GM21367 (cell line): ENCODE results near the gene PRR20G.
"Not testable (repeated sequence)": the region's sequence is repeated elsewhere in the genome, so short reads cannot be mapped to it uniquely, and the experiment has no call there.

Experiments used
- ATAC-seq: cut with Tn5 transposase; IDR thresholded peaks from one replicate; pipeline ENCODE4 v1.9.1; 2021; ENCODE audit not compliant: unreplicated experiment

The PRR20G gene

GRCh38 chr3:127287840-127288239, at the start of gene PRR20G:
TSS of gene PRR20G (minus strand) at chr3:127288046. CDS start at chr3:127287365, 681 bp downstream.
- ATAC-seq = no peak

GRCh38 chr3:127337001-127337400, 49.2 kb upstream of the PRR20G start:
- no peak for ATAC-seq

GRCh38 chr3:127336101-127336500, 48.3 kb upstream of the PRR20G start:
- no peak for ATAC-seq

GRCh38 chr3:127330385-127330784, 42.5 kb upstream of the PRR20G start:
- no peak for ATAC-seq

GRCh38 chr3:127329631-127330285, 41.9 kb upstream of the PRR20G start:
- ATAC-seq = no peak

GRCh38 chr3:127328421-127328820, 40.6 kb upstream of the PRR20G start:
- no peak for ATAC-seq

- ATAC-seq = no peak
Observed at GRCh38 chr3:127326341-127326740, 38.5 kb upstream of the PRR20G start.

GRCh38 chr3:127325629-127325961, 37.7 kb upstream of the PRR20G start:
- no peak for ATAC-seq

GRCh38 chr3:127324913-127325628, 37.2 kb upstream of the PRR20G start:
- no peak for ATAC-seq

GRCh38 chr3:127324076-127324475, 36.2 kb upstream of the PRR20G start:
- ATAC-seq = no peak

GRCh38 chr3:127323581-127323980, 35.7 kb upstream of the PRR20G start:
- no peak for ATAC-seq

GRCh38 chr3:127321371-127321770, 33.5 kb upstream of the PRR20G start:
- ATAC-seq = no peak

GRCh38 chr3:127320529-127321121, 32.8 kb upstream of the PRR20G start:
- no peak for ATAC-seq

- ATAC-seq = no peak
Observed at GRCh38 chr3:127316685-127317084, 28.8 kb upstream of the PRR20G start.

GRCh38 chr3:127312818-127313217, 25.0 kb upstream of the PRR20G start:
- no peak for ATAC-seq

- ATAC-seq = not testable (repeated sequence)
Observed at GRCh38 chr3:127308821-127309220, 21.0 kb upstream of the PRR20G start.

GRCh38 chr3:127307916-127308315, 20.1 kb upstream of the PRR20G start:
- ATAC-seq = no peak

GRCh38 chr3:127307112-127307835, 19.4 kb upstream of the PRR20G start:
- ATAC-seq = no peak

- no peak for ATAC-seq
Observed at GRCh38 chr3:127306361-127307111, 18.7 kb upstream of the PRR20G start.

GRCh38 chr3:127305499-127306060, 17.7 kb upstream of the PRR20G start:
- ATAC-seq = no peak
